ENCODE results near the gene GDPD4.

Gene GDPD4

GRCh38 chr11:77184136-77184860, 117.2 kb downstream of the GDPD4 start:
- Histone ChIP-seq H3K27ac (ENCODE audit: low read depth, low read length) (no peak overlapping the region), H3K9ac (ENCODE audit: low read depth in 1 of 2, low read length in 2 of 2) (no peak overlapping the region), H3K9me3 (ENCODE audit: control insufficient read depth in 1 of 2, low read length in 2 of 2) (no peaks in the 10 kb centered on the region), H3K4me3 (ENCODE audit: low read depth in 1 of 2, low read length in 2 of 2) (no peak overlapping the region), H3K36me3 (ENCODE audit: control insufficient read depth in 1 of 2, insufficient read depth in 2 of 2, low read length in 2 of 2) (no peaks in the 10 kb centered on the region), H3K27me3 (ENCODE audit: control insufficient read depth in 1 of 2, insufficient read depth in 2 of 2, low read length in 2 of 2) (no peaks in the 10 kb centered on the region), H3K4me1 (ENCODE audit: control insufficient read depth in 1 of 2, insufficient read depth in 2 of 2, low read length in 2 of 2) (peaks cover 8 to 16% of the 10 kb centered on the region in 2 donors)

DNA sequence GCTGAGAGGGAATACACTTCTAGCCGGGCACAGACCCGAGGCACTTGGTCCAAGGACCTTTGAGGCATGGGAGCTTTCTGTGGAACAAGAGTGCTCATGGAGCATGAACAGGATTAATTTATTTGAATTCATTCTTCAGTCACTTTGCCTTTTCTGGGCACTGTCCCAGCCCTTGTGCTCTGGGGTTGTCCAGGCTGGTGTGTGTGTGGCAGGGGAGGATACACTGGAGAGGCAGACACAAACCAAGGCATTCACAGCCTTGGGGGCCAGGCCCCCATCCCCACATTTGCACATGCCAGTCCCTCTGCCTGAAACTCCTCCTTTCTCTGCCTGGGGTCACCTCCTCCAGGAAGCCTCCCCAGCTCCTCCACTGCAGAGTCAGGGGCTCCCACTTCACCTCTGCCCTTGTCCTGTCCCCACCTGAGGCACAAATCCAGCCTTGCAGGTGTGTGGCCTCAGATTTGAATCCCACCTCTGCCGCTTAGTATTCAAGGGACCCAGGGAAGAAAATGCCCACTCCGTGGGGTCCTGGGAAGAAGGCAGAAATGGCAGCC, 118.0 kb downstream of the GDPD4 start:
- no peaks in the 10 kb centered on the region for H3K36me3 ChIP-seq (ENCODE audit: control insufficient read depth in 1 of 2, insufficient read depth in 2 of 2, low read length in 2 of 2)

GRCh38 chr11:77182542-77183430, 118.7 kb downstream of the GDPD4 start:
- Histone ChIP-seq H3K4me1 (ENCODE audit: control insufficient read depth in 1 of 2, insufficient read depth in 2 of 2, low read length in 2 of 2) (peaks cover 6 to 8% of the 10 kb centered on the region in 2 donors), H3K36me3 (ENCODE audit: control insufficient read depth in 1 of 2, insufficient read depth in 2 of 2, low read length in 2 of 2) (no peaks in the 10 kb centered on the region), H3K9ac (ENCODE audit: low read depth in 1 of 2, low read length in 2 of 2) (no peak overlapping the region), H3K27ac (ENCODE audit: low read depth, low read length) (no peak overlapping the region), H3K4me3 (ENCODE audit: low read depth in 1 of 2, low read length in 2 of 2) (no peak overlapping the region), H3K27me3 (ENCODE audit: control insufficient read depth in 1 of 2, insufficient read depth in 2 of 2, low read length in 2 of 2) (no peaks in the 10 kb centered on the region), H3K9me3 (ENCODE audit: control insufficient read depth in 1 of 2, low read length in 2 of 2) (no peaks in the 10 kb centered on the region)

More for the DNA sequence above, 118.0 kb downstream of the GDPD4 start:
- no peaks in the 10 kb centered on the region for H3K27me3 ChIP-seq (ENCODE audit: control insufficient read depth in 1 of 2, insufficient read depth in 2 of 2, low read length in 2 of 2)
- H3K27ac ChIP-seq (ENCODE audit: low read depth, low read length), result no peak overlapping the region
- peaks cover 8 to 12% of the 10 kb centered on the region in 2 donors for H3K4me1 ChIP-seq (ENCODE audit: control insufficient read depth in 1 of 2, insufficient read depth in 2 of 2, low read length in 2 of 2)
- H3K9me3 ChIP-seq (ENCODE audit: control insufficient read depth in 1 of 2, low read length in 2 of 2), result no peaks in the 10 kb centered on the region
- H3K9ac ChIP-seq (ENCODE audit: low read depth in 1 of 2, low read length in 2 of 2), result no peak overlapping the region
- H3K4me3 ChIP-seq (ENCODE audit: low read depth in 1 of 2, low read length in 2 of 2), result no peak overlapping the region

DNA sequence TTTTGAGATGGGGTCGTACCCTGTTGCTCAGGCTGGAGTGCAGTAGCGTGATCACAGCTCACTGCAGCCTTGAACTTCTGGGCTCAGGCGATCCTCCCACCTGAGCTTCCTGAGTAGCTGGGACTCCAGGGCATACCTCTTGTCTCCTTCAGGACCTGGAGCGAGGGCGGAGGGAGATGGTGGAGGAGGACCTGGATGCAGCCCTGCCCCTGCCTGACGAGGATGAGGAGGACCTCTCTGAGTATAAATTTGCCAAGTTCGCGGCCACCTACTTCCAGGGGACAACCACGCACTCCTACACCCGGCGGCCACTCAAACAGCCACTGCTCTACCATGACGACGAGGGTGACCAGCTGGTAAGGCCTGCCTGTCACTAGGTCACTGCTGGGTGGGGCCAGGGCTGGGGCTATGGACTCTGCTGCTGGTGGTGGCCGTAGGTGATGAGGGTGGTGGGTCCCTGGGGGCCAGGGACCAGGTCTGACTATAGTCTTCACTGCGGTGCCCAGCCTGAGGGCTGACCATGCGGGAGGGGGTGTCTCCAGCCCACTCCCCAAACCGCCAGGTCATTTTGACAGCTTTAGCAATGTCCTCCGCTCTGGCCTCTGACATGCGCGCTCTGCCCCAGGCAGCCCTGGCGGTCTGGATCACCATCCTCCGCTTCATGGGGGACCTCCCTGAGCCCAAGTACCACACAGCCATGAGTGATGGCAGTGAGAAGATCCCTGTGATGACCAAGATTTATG, 119.5 kb downstream of the GDPD4 start:
- Histone ChIP-seq H3K27ac (ENCODE audit: low read depth, low read length) (no peak overlapping the region), H3K4me1 (ENCODE audit: control insufficient read depth in 1 of 2, insufficient read depth in 2 of 2, low read length in 2 of 2) (no peaks in the 10 kb centered on the region), H3K9ac (ENCODE audit: low read depth in 1 of 2, low read length in 2 of 2) (no peak overlapping the region), H3K36me3 (ENCODE audit: control insufficient read depth in 1 of 2, insufficient read depth in 2 of 2, low read length in 2 of 2) (no peaks in the 10 kb centered on the region), H3K4me3 (ENCODE audit: low read depth in 1 of 2, low read length in 2 of 2) (no peak overlapping the region), H3K9me3 (ENCODE audit: control insufficient read depth in 1 of 2, low read length in 2 of 2) (no peaks in the 10 kb centered on the region), H3K27me3 (ENCODE audit: control insufficient read depth in 1 of 2, insufficient read depth in 2 of 2, low read length in 2 of 2) (no peaks in the 10 kb centered on the region)

DNA sequence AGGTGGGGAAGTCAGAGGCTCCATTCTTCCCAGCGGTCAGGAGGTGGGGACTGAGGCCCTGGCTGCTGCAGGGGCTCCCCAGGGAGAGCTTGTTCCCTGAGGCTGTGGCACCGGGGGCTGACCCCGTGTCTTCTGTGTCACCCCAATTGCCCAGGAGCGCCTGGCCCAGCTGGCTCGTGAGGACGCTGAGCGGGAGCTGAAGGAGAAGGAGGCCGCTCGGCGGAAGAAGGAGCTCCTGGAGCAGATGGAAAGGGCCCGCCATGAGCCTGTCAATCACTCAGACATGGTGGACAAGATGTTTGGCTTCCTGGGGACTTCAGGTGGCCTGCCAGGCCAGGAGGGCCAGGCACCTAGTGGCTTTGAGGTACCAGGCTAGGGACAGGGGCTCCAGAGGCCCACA, 120.3 kb downstream of the GDPD4 start:
- H3K27me3 ChIP-seq (ENCODE audit: control insufficient read depth in 1 of 2, insufficient read depth in 2 of 2, low read length in 2 of 2), result no peaks in the 10 kb centered on the region
- H3K36me3 ChIP-seq (ENCODE audit: control insufficient read depth in 1 of 2, insufficient read depth in 2 of 2, low read length in 2 of 2), result no peaks in the 10 kb centered on the region
- no peaks in the 10 kb centered on the region for H3K4me1 ChIP-seq (ENCODE audit: control insufficient read depth in 1 of 2, insufficient read depth in 2 of 2, low read length in 2 of 2)
- no peak overlapping the region for H3K27ac ChIP-seq (ENCODE audit: low read depth, low read length)
- no peaks in the 10 kb centered on the region for H3K9me3 ChIP-seq (ENCODE audit: control insufficient read depth in 1 of 2, low read length in 2 of 2)
- no peak overlapping the region for H3K4me3 ChIP-seq (ENCODE audit: low read depth in 1 of 2, low read length in 2 of 2)
- H3K9ac ChIP-seq (ENCODE audit: low read depth in 1 of 2, low read length in 2 of 2), result no peak overlapping the region

DNA sequence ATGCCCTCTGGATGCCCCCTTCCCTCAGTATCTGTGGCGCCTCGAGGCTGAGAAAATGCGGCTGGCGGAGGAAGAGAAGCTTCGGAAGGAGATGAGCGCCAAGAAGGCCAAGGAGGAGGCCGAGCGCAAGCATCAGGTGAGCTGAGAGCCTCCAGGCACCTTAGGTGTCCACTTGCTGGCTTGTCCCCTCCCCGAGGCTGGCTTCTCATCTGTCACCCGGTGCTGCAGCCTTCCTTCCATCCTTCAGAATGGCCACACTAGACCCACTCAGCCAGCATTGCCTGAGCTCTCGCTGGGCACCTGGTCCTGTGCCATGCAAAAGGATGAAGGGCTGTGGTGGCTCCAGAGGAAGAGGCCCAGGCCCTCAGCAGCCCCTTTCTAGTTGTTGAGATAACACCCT, 121.1 kb downstream of the GDPD4 start:
- no peaks in the 10 kb centered on the region for H3K27me3 ChIP-seq (ENCODE audit: control insufficient read depth in 1 of 2, insufficient read depth in 2 of 2, low read length in 2 of 2)
- no peaks in the 10 kb centered on the region for H3K9me3 ChIP-seq (ENCODE audit: control insufficient read depth in 1 of 2, low read length in 2 of 2)
- H3K4me3 ChIP-seq (ENCODE audit: low read depth in 1 of 2, low read length in 2 of 2), result no peak overlapping the region
- no peaks in the 10 kb centered on the region for H3K36me3 ChIP-seq (ENCODE audit: control insufficient read depth in 1 of 2, insufficient read depth in 2 of 2, low read length in 2 of 2)
- H3K9ac ChIP-seq (ENCODE audit: low read depth in 1 of 2, low read length in 2 of 2), result no peak overlapping the region
- no peak overlapping the region for H3K27ac ChIP-seq (ENCODE audit: low read depth, low read length)
- no peaks in the 10 kb centered on the region for H3K4me1 ChIP-seq (ENCODE audit: control insufficient read depth in 1 of 2, insufficient read depth in 2 of 2, low read length in 2 of 2)

DNA sequence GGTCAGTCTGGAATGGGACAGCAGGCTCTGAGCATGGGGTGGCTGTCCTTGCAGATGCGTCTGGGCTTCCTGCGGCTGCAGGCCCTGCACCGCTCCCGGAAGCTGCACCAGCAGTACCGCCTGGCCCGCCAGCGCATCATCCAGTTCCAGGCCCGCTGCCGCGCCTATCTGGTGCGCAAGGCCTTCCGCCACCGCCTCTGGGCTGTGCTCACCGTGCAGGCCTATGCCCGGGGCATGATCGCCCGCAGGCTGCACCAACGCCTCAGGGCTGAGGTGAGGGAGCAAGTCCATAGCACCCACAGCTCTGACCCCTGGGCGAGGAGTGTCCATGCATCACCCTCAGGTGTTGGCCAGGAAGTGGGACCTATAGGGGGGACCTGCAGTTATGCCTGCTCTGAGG, 121.8 kb downstream of the GDPD4 start:
- Histone ChIP-seq H3K9ac (ENCODE audit: low read depth in 1 of 2, low read length in 2 of 2) (no peak overlapping the region), H3K9me3 (ENCODE audit: control insufficient read depth in 1 of 2, low read length in 2 of 2) (no peaks in the 10 kb centered on the region), H3K27me3 (ENCODE audit: control insufficient read depth in 1 of 2, insufficient read depth in 2 of 2, low read length in 2 of 2) (no peaks in the 10 kb centered on the region), H3K36me3 (ENCODE audit: control insufficient read depth in 1 of 2, insufficient read depth in 2 of 2, low read length in 2 of 2) (no peaks in the 10 kb centered on the region), H3K4me3 (ENCODE audit: low read depth in 1 of 2, low read length in 2 of 2) (no peak overlapping the region), H3K27ac (ENCODE audit: low read depth, low read length) (no peak overlapping the region), H3K4me1 (ENCODE audit: control insufficient read depth in 1 of 2, insufficient read depth in 2 of 2, low read length in 2 of 2) (no peaks in the 10 kb centered on the region)

DNA sequence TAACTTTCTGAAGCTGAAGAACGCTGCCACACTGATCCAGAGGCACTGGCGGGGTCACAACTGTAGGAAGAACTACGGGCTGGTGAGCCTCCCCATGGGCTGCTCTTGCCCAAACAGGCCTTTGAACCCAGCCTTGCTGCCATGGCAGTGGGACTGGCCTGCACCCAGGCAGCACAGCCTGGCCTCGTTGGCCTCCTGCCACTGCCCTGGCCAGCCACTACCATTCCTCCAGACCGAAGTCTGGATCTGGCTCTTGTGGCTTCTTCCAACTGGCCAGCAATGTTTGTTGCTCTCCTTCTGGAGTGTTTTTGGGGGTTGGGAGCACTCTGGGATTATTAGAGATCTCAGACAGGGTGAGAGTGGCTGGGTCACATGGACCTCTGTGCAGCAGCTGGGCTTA, 122.4 kb downstream of the GDPD4 start:
- Histone ChIP-seq H3K36me3 (ENCODE audit: control insufficient read depth in 1 of 2, insufficient read depth in 2 of 2, low read length in 2 of 2) (no peaks in the 10 kb centered on the region), H3K9me3 (ENCODE audit: control insufficient read depth in 1 of 2, low read length in 2 of 2) (no peaks in the 10 kb centered on the region), H3K9ac (ENCODE audit: low read depth in 1 of 2, low read length in 2 of 2) (no peak overlapping the region), H3K27me3 (ENCODE audit: control insufficient read depth in 1 of 2, insufficient read depth in 2 of 2, low read length in 2 of 2) (no peaks in the 10 kb centered on the region), H3K4me3 (ENCODE audit: low read depth in 1 of 2, low read length in 2 of 2) (no peak overlapping the region), H3K27ac (ENCODE audit: low read depth, low read length) (no peak overlapping the region), H3K4me1 (ENCODE audit: control insufficient read depth in 1 of 2, insufficient read depth in 2 of 2, low read length in 2 of 2) (no peaks in the 10 kb centered on the region)

GRCh38 chr11:77178150-77178549, 123.3 kb downstream of the GDPD4 start:
- H3K27ac ChIP-seq (ENCODE audit: low read depth, low read length), result no peak overlapping the region
- no peak overlapping the region for H3K9ac ChIP-seq (ENCODE audit: low read depth in 1 of 2, low read length in 2 of 2)
- no peaks in the 10 kb centered on the region for H3K36me3 ChIP-seq (ENCODE audit: control insufficient read depth in 1 of 2, insufficient read depth in 2 of 2, low read length in 2 of 2)
- no peak overlapping the region for H3K4me3 ChIP-seq (ENCODE audit: low read depth in 1 of 2, low read length in 2 of 2)
- H3K9me3 ChIP-seq (ENCODE audit: control insufficient read depth in 1 of 2, low read length in 2 of 2), result no peaks in the 10 kb centered on the region
- no peaks in the 10 kb centered on the region for H3K4me1 ChIP-seq (ENCODE audit: control insufficient read depth in 1 of 2, insufficient read depth in 2 of 2, low read length in 2 of 2)
- no peaks in the 10 kb centered on the region for H3K27me3 ChIP-seq (ENCODE audit: control insufficient read depth in 1 of 2, insufficient read depth in 2 of 2, low read length in 2 of 2)

DNA sequence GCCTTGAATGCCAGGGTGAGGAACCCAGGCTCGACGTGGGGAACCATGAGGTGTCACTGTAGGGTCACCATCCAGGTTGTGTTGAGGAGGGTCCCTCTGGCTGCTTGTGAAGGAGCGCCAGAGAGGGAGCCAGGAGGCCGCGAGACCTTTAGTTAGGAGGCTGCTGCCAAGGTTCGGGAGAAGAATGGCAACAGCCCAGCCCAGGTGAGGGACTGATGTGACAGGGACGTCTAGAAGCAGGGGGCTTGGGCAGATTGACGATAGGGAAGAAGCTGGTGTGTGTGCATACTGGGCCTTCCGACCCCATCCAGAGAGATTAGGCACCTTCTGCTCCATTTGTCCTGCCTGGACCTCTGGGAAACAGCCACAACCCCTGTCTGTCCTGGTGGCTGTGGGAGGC, 124.5 kb downstream of the GDPD4 start:
- H3K4me1 ChIP-seq (ENCODE audit: control insufficient read depth in 1 of 2, insufficient read depth in 2 of 2, low read length in 2 of 2), result no peaks in the 10 kb centered on the region
- H3K27ac ChIP-seq (ENCODE audit: low read depth, low read length), result no peak overlapping the region
- H3K27me3 ChIP-seq (ENCODE audit: control insufficient read depth in 1 of 2, insufficient read depth in 2 of 2, low read length in 2 of 2), result no peaks in the 10 kb centered on the region

More for the DNA sequence above, 124.5 kb downstream of the GDPD4 start:
- no peak overlapping the region for H3K4me3 ChIP-seq (ENCODE audit: low read depth in 1 of 2, low read length in 2 of 2)
- H3K36me3 ChIP-seq (ENCODE audit: control insufficient read depth in 1 of 2, insufficient read depth in 2 of 2, low read length in 2 of 2), result no peaks in the 10 kb centered on the region
- H3K9me3 ChIP-seq (ENCODE audit: control insufficient read depth in 1 of 2, low read length in 2 of 2), result no peaks in the 10 kb centered on the region
- no peak overlapping the region for H3K9ac ChIP-seq (ENCODE audit: low read depth in 1 of 2, low read length in 2 of 2)

All from duodenal mucosa (tissue), 2 donors.